Esophagus mucosa (tissue), 1 donor: ENCODE data around the gene SCO1. TPM values are rescaled to one million over a fixed set of nuclear protein-coding genes. Genes with fewer than 3 reads are reported as not detected.
"Not testable (repeated sequence)": the region's sequence is repeated elsewhere in the genome, so short reads cannot be mapped to it uniquely, and the experiment has no call there.

Experiments used
- ATAC-seq: fragments of 200-7000 bp; cut with Tn5 transposase; one replicate; pipeline ENCODE4 v1.9.1; 2020
- total RNA-seq: library from RNA; stranded (reverse); gene quantifications from one replicate; pipeline ENCODE4 v1.2.4, GENCODE V29; 2023
- donor health status: DM: yes; HTN: yes; CAD: no.

SCO1 gene
- total RNA-seq, 1 donor from 2014 or later, result 17.3 TPM

GRCh38 chr17:10725262-10725661 lies 27.9 kb upstream of the SCO1 start:
- ATAC-seq, result no peak

GRCh38 chr17:10724546-10725195 lies 27.3 kb upstream of the SCO1 start:
- no peak for ATAC-seq

- no peak for ATAC-seq
Observed at GRCh38 chr17:10718547-10718946, 21.2 kb upstream of the SCO1 start.

DNA sequence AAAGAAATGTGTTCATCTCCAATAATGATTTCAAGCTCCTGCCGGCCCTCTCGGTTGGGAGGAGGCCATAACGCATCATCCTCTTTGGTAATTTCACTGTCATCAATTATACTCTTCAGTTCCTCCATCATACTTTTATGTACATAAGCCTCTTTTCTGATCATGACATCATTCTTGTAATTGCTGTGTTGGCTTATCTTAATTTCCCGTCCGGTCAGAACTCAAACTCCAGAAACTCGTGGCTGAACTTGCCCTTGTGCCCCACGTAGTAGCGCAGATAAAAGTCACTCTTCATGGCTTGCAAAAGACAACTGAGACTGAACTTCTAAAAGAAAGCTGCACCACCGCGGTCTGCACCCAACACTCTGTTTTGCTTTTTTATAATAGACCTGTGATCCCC lies 18.9 kb upstream of the SCO1 start:
- no peak for ATAC-seq

DNA sequence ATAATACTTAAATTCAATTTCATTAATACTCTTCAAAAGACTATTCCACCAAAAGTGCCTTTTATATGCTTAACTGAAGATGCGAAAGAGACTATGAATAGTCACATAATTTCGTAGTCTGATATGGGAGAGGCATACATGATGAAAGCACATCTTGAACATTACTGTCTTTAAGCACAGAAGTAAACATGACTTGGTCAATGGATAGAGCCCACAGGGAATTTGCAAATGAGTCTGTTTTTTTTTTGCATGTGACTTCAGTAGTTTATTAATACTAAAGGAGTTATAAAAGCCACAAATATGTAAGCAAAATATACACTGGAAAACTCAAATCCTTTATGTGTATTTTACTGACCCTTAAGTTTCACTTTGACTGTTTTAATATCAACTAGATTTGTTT lies 16.0 kb upstream of the SCO1 start:
- ATAC-seq, result no peak

GRCh38 chr17:10705727-10706126 lies 8.4 kb upstream of the SCO1 start:
- ATAC-seq, result no peak

DNA sequence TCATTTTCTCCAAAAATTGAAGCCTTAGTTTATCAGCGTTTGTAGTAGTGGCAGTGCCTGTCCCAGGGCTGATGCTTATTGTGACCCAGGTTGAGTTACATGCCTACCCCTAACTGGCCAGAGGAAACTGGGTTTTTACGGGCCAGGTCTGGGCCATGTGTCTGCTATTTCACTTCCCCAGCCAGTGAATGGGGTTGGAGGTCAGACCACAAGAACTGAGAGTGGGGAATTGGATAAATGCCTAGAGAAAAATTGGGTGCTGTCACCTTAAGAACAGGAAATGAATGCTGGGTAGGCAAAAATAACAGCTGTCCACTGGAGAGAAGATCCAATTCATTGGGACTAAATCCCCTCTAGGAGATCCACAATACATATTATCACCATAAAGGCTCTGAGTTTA lies 5.2 kb upstream of the SCO1 start:
- no peak for ATAC-seq

- ATAC-seq, result no peak
Observed at GRCh38 chr17:10699856-10700255, 2.5 kb upstream of the SCO1 start.

DNA sequence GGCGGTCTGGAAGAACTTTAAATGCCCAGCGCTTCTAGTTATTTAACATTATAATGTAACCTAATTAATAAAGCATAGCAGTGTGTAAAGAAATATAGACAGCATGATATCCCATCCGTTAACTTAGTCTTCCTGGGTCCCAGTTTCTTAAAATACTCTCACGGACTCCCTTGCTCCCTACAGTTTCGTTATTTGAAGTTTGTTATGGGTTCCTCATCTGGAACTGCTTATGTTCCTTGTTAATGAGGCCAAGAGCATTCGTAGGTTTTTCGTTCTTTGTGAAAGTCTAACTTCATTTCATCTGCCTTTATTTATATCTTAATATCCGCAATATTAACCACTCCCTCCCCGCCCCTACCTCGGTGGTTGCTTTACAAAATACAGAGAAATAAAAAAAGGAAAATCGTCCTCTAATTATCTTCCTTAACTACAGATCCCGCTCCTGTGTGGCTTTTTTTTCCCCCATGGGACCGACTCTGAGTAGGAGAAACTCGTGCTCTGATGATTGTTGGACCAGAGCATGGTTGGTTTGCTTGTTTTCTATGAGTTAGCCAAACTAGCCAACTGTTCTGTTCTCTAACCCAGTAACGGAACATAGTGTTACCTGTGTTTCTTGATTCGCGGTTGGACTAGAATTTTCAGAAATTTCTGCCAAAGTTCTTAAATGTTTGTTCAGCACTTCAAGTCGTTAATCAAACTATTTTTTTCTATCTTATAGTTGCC lies 924 bp upstream of the SCO1 start:
- ATAC-seq, result no peak

DNA sequence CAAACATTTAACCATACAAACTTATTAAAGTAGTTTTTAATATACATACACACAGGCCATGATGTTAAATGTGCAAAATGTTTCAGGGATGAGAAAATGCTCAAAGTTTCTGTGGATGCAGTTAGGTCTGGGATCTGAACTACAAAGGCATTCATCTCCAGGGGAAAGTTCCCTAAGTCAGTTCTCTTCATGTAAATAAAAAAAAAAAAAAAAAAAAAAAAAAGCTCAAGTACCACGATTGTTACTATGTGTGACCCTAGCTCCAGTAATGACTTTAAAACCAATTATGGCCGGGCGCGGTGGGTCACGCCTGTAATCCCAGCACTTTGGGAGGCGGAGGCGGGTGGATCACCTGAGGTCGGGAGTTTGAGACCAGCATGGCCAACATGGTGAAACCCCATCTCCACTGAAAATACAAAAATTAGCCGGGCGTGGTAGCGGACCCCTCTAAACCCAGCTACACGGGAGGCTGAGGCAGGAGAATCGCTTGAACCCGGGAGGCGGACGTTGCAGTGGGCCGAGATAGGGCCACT lies 1.4 kb downstream of the SCO1 start:
- ATAC-seq, result not testable (repeated sequence)

- ATAC-seq, result no peak
Observed at GRCh38 chr17:10687499-10687898, 9.8 kb downstream of the SCO1 start.

DNA sequence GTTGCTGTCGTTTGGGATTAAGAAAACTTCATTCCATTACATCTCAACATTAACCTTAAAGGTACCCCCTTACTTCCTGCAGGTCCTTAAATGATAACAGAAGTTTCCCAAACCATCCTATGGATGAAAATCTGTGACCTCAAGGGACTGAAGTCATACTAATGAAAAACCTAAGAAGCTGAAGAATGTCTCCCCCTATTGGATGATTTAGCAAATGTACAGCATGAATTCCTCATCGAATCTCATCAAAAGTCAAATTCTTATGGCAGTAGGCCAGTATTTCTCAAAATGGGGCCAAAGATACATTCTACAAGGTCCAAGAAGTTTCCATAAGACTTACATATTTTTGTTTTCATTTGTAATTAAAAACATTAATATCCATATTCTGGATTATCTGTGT lies 13.5 kb downstream of the SCO1 start:
- no peak for ATAC-seq

GRCh38 chr17:10681866-10682446 lies 15.4 kb downstream of the SCO1 start:
- ATAC-seq, result no peak

- ATAC-seq, result no peak
Observed at GRCh38 chr17:10674704-10675103, 22.6 kb downstream of the SCO1 start.

GRCh38 chr17:10673312-10673711 lies 24.0 kb downstream of the SCO1 start:
- no peak for ATAC-seq

- ATAC-seq, result no peak
Observed at GRCh38 chr17:10668775-10669174, 28.6 kb downstream of the SCO1 start.

GRCh38 chr17:10666906-10667305 lies 30.4 kb downstream of the SCO1 start:
- no peak for ATAC-seq

DNA sequence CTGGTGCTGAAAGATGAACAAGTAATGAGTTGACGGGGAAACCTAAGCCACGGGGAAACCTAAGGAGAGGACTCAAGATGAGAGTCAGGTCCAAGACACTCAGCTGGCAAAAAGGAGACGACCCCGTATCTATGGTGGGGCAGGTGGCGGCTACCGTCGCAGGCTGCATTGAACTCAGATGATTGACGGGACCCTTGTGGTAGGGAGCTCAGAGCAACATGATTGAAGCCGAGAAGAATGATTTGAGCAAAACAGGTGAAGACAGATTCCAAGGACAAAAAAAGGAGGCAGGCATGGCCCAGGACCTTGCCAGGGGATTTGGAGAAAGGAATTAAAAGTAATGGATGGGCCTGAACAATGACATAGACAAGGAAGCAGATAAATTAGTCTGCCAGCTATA lies 32.8 kb downstream of the SCO1 start:
- no peak for ATAC-seq

- ATAC-seq, result no peak
Observed at GRCh38 chr17:10663231-10663630, 34.1 kb downstream of the SCO1 start.

DNA sequence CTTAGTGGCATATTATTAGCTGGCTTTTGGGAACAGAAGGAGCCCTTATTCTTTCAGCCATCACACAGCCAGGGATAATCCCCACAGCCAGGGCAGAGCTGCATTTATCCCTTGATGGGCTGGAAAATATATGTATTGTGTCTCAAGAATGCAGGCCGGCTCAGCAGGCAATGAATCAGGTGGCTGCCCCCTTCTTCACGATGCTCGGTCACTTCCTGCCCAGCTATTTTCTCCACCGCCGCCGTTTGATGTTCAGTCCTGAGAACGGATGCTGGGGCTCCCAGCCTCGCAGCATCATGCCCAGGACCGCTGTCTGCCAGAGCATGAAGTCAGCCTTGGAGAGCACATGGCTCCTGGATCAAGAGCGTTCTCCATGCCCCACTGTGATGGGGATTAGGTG lies 35.9 kb downstream of the SCO1 start:
- no peak for ATAC-seq

DNA sequence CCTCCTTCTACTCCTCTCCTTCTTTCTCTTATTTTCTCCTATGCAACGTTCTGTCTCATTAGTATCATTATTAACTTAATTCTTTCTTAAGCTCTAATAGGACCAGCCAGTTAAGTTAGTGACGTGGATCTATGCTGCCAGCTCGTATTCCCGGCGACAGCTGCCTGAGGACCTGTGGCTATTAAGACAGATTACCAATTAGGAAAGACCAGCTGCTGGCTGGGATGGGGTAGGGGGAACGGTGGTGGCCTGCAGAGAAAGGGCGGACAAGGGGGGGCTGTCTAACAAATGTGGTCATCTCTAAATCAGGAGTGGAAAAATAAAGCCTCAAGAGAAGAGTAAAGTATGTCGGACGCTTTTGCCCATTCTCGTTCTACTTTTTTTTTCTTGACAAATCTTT lies 39.5 kb downstream of the SCO1 start:
- no peak for ATAC-seq

DNA sequence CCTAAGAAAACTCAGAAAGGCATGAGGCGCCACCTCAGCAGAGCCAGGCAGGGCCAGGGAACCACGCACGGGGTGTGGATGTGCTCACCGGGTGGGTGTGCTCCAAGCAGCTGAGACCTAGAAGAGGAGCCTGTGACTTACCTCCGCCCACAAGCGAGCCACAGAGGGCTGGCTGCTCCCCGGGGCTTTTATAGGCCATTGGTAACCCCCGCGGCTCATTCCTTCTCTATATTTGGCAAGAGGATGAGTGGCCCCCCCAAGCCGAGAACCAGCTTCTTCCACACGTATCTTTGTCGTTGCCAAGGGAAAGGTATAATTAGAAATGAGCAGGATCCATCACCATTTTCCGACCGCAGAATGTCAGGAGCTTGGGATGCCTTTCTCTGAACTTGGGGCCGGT lies 40.2 kb downstream of the SCO1 start, which contains the start of gene MYH3:
MYH3 (minus strand) TSS at position 162 of the 400 bp plus-strand sequence. CDS start 2,245 bp downstream, outside the sequence.
- no peak for ATAC-seq

DNA sequence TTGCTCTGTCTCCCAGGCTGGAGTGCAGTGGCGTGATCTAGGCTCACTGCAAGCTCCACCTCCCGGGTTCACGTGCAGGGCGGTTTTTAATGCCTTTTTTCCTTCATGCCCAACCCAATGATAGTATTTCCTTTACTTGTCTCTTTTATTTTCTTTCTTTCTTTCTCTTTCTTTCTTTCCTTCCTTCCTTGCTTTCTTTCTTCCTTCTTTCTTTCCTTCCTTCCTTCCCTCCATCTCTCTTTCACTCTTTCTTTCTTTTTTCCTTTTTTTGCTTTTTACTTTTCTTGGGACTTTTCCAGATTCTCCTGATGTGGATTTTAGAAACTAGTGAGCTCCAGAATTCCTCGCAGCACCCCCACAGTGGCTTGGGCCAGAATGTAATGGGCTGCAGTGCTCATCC lies 43.3 kb downstream of the SCO1 start:
- ATAC-seq, result no peak
